Osteoblast (primary cell): ENCODE results near the gene ITGAE. TPM values are rescaled to one million over a fixed set of nuclear protein-coding genes. Genes with fewer than 3 reads are reported as not detected.
"Not testable (repeated sequence)": the region's sequence is repeated elsewhere in the genome, so short reads cannot be mapped to it uniquely, and the experiment has no call there.

Source experiments
- DNase-seq: peaks from one replicate; pipeline ENCODE4 v3.0.0; 2011; ENCODE audit warnings: low spot score, mixed read lengths; ENCODE audit not compliant: insufficient read length; ENCODE audit errors: missing footprints
- H2AFZ ChIP-seq: 2 replicates; pipeline ENCODE4 v1.6.0; 2011; ENCODE audit warnings: mild to moderate bottlenecking, low read length
- H3K27ac ChIP-seq: 2 replicates; pipeline ENCODE4 v1.5.1; 2011; ENCODE audit warnings: mild to moderate bottlenecking, low read depth, low read length, moderate library complexity
- H3K27me3 ChIP-seq: 2 replicates; pipeline ENCODE4 v1.6.0; 2012; ENCODE audit warnings: mild to moderate bottlenecking, control low read depth, inconsistent platforms, low read length, moderate library complexity; ENCODE audit not compliant: insufficient read depth
- H3K36me3 ChIP-seq: 2 replicates; pipeline ENCODE4 v1.5.1; 2011; ENCODE audit warnings: mild to moderate bottlenecking, low read length, control low read depth, moderate library complexity; ENCODE audit not compliant: insufficient read depth
- H3K4me1 ChIP-seq: 2 replicates; pipeline ENCODE4 v1.5.1; 2011; ENCODE audit warnings: mild to moderate bottlenecking, low read length, control low read depth, moderate library complexity; ENCODE audit not compliant: insufficient read depth
- H3K4me2 ChIP-seq: 2 replicates; pipeline ENCODE4 v1.6.0; 2011; ENCODE audit warnings: mild to moderate bottlenecking, low read length; ENCODE audit not compliant: insufficient read depth
- H3K4me3 ChIP-seq: fragments of 200-600 bp; sonication (generic); 3 replicates; pipeline ENCODE4 v1.5.1; 2012; ENCODE audit warnings: mild to moderate bottlenecking, low read length, inconsistent platforms; ENCODE audit not compliant: insufficient read depth
- H3K79me2 ChIP-seq: 2 replicates; pipeline ENCODE4 v1.6.0; 2012; ENCODE audit warnings: mild to moderate bottlenecking, low read length, control low read depth, inconsistent platforms; ENCODE audit not compliant: insufficient read depth
- H3K9me3 ChIP-seq: 2 replicates; pipeline ENCODE4 v1.5.1; 2011; ENCODE audit warnings: low read depth, low read length, control low read depth
- H4K20me1 ChIP-seq: 2 replicates; pipeline ENCODE4 v1.6.0; 2012; ENCODE audit warnings: mild to moderate bottlenecking, low read length, control low read depth; ENCODE audit not compliant: insufficient read depth
- total RNA-seq: library from RNA; depleted of rRNA; stranded (reverse); fragments of >200 nt; gene quantifications from 2 replicates; pipeline ENCODE4 v1.2.3, GENCODE V29; 2012
- TF ChIP-seq, protein P1 (sequence below): IDR thresholded peaks from 2 replicates; pipeline ENCODE4 v1.5.1; 2011; ENCODE audit warnings: mild to moderate bottlenecking, low read depth, low read length, moderate library complexity; ENCODE audit errors: extremely low read depth

ITGAE gene
- total RNA-seq, 1 donor = 10.5 TPM

DNA sequence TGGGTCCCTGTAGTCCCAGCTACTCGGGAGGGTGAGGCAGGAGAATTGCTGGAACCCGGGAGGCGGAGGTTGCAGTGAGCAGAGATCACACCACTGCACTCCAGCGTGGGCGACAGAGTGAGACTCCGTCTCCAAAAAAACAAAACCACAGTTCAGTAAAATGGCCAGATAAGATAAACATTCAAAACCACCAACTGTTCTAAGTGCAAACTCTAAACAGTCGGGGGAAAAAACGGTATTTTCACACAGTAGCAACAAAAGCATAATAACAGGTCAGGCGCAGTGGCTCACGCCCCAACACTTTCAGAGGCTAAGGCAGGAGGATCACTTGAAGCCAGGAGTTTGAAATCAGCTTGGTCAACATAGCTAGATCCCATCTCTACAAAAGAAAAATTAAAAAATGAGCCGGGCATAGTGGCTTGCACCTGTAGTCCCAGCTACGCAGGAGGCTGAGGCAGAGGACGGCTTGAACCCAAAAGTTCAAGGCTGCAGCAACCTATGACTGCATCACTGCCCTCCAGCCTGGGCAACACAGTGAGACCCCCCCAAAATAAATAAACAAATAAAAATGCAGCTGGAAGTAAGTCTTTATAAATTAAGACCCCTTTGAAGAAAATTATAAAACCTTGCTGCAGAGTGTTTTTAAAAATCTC is 88.1 kb downstream of the ITGAE start:
- H3K4me1 ChIP-seq = peaks cover 4% of the 10 kb centered on the region
- no peaks in the 10 kb centered on the region for H3K27me3 ChIP-seq
- no peak overlapping the region for H2AFZ ChIP-seq
- H3K27ac ChIP-seq = no peak overlapping the region
- no peak overlapping the region for H3K4me2 ChIP-seq
- H3K4me3 ChIP-seq = no peak overlapping the region
- H4K20me1 ChIP-seq = no peaks in the 10 kb centered on the region
- H3K36me3 ChIP-seq = peaks cover 30% of the 10 kb centered on the region
- peaks cover 1% of the 10 kb centered on the region for H3K79me2 ChIP-seq
- DNase-seq = no peak
- TF ChIP-seq, protein P1, sequence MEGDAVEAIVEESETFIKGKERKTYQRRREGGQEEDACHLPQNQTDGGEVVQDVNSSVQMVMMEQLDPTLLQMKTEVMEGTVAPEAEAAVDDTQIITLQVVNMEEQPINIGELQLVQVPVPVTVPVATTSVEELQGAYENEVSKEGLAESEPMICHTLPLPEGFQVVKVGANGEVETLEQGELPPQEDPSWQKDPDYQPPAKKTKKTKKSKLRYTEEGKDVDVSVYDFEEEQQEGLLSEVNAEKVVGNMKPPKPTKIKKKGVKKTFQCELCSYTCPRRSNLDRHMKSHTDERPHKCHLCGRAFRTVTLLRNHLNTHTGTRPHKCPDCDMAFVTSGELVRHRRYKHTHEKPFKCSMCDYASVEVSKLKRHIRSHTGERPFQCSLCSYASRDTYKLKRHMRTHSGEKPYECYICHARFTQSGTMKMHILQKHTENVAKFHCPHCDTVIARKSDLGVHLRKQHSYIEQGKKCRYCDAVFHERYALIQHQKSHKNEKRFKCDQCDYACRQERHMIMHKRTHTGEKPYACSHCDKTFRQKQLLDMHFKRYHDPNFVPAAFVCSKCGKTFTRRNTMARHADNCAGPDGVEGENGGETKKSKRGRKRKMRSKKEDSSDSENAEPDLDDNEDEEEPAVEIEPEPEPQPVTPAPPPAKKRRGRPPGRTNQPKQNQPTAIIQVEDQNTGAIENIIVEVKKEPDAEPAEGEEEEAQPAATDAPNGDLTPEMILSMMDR = no peak
- H3K9me3 ChIP-seq = no peaks in the 10 kb centered on the region

DNA sequence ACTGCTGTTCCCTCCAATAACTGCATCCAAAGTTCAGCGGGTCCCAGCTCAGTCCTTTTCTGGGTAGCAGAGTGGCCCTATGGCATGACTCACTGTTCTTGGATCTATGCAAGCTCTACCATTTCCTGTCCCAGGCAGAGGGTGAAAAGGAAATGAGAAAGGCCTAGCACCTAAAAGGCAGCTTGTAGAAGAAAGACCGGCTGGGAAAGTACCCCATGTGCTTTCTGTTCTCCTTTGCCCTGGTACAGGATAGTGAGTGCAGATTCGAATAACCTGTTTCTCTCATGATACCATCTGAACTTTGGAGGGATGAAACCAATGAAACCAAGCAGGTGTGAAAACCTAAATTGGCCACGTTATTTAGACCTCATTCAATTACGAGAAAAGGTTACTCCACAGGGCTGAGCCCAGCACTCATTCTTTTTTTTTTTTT is 90.0 kb downstream of the ITGAE start:
- Histone ChIP-seq H3K4me3 (no peak overlapping the region), H3K4me2 (no peak overlapping the region), H3K36me3 (peaks cover 14% of the 10 kb centered on the region), H3K27ac (no peak overlapping the region), H3K79me2 (no peaks in the 10 kb centered on the region), H3K9me3 (no peaks in the 10 kb centered on the region), H3K4me1 (peaks cover 4% of the 10 kb centered on the region), H3K27me3 (no peaks in the 10 kb centered on the region), H4K20me1 (no peaks in the 10 kb centered on the region), H2AFZ (no peak overlapping the region)
- TF ChIP-seq, protein P1 = no peak
- peak; percentile 69 for DNase-seq

DNA sequence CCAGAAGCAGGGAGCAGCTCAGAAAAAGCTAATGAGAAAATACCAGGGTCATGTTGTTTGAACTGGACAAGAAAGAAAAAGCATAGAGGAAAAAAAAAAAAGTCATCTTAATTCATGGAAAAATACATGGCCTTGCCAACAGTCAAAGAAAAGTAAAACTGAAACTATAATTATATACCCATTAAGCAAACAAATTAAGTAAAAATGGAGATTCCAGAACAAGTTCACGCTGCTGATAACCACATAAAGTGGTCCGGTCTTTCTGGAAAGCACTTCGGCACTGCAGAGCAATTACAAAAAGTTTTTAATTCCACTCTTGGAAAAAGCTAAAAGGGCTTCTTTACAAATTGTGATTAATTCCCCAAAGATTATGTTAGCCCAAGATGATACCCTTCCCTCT is 92.6 kb downstream of the ITGAE start:
- peak; percentile 8 for DNase-seq
- Histone ChIP-seq H3K4me3 (no peak overlapping the region), H4K20me1 (no peaks in the 10 kb centered on the region), H3K4me2 (no peak overlapping the region), H3K27me3 (no peaks in the 10 kb centered on the region), H3K36me3 (no peaks in the 10 kb centered on the region), H3K4me1 (peaks cover 4% of the 10 kb centered on the region), H3K9me3 (no peaks in the 10 kb centered on the region), H3K27ac (no peak overlapping the region), H2AFZ (no peak overlapping the region), H3K79me2 (no peaks in the 10 kb centered on the region)
- TF ChIP-seq, protein P1 = no peak

DNA sequence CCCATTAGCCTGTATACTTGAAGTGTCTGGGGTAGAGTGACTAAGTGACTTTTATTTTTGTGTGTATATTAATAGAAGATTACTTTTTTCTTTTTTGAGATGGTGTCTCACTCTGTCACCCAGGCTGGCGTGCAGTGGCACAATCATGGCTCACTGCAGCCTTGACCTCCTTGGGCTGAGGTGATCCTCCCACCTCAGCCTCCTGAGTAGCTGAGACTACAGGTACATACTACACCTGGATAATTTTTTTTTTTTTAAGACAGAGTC is 95.3 kb downstream of the ITGAE start:
- H3K27ac ChIP-seq, DNase-seq, H4K20me1 ChIP-seq, H3K4me3 ChIP-seq, H3K79me2 ChIP-seq, H2AFZ ChIP-seq, H3K27me3 ChIP-seq, H3K4me2 ChIP-seq, H3K36me3 ChIP-seq, H3K4me1 ChIP-seq, H3K9me3 ChIP-seq: not testable (repeated sequence)
